A172 (cell line): ENCODE data around the gene CNIH2. TPM values are rescaled to one million over a fixed set of nuclear protein-coding genes. Genes with fewer than 3 reads are reported as not detected.

Experiments used
- DNase-seq: peaks from one replicate; pipeline ENCODE4 v3.0.0-alpha.2; 2015; ENCODE audit warnings: low spot score
- total RNA-seq: library from RNA; depleted of rRNA; stranded (reverse); fragments of >200 nt; shearing (Covaris generic); gene quantifications from 2 replicates; pipeline ENCODE4 v1.2.3, GENCODE V29; 2014; rRNA removed

Gene CNIH2
- total RNA-seq, 1 experiment from 2014 or later = 1.9 TPM

DNA sequence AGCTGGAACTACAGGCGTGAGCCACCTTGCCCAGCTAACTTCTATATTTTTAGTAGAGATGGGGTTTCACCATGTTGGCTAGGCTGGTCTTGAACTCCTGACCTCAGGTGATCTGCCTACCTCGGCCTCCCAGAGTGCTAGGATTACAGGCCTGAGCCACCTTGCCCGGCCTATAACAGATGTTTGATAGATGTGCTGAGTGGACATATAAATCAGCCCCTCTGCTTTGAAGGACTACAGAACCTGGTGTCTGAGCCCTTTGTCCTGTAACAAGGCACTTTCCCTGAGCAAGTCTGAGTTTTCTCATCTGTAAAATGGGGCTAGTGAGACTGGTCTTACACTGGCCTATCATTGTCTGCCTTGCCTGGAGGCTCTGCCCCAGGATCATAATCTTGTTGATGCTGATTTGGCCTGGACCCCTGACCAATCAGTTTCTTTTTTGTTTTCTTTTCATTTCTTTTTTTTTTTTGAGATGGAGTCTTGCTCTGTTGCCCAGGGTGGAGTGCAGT lies 51.2 kb downstream of the CNIH2 start:
- DNase-seq = no peak

GRCh38 chr11:66330931-66331330 lies 53.0 kb downstream of the CNIH2 start:
- no peak for DNase-seq

GRCh38 chr11:66331542-66332370 lies 53.8 kb downstream of the CNIH2 start:
- DNase-seq = no peak

DNA sequence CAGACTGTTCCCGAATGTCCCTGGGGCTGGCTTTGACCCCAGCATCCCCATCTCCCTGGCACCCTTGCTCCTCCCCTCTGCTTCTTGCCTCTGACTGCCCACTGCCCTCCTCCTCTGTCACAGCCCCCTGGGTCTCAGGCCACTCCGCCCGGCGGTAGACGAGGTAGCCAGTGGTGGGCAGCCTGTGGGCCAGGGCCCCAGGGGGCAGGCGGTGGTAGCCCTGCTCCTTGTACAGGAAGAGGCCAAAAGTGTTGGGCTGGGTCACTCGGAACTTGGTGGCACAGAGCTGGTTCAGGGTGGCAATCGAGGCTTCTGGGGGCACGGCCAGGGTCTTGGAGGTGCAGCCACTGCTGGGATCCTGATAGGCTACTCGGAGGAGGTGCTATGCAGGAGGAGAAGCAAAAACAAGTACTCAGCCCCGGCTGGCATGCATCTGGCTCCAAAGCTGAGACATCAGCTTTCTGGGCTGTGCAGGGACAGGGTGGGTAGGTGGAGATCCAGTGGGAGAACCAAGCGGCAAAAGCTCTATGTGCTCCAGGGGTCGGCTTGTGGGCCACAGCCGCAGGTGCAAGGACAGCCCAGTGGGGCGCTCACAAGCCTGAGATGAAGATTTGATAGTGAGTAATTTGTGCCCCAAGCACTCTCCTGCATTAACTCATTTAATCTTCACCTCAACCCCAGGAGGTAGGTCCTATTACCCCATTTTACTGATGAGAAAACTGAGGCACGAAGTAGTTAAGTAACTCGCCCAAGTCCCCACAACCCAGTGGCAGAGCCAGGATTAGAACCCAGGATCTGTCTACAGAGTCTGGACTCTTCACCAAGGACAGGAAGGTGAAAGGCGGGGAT lies 54.6 kb downstream of the CNIH2 start:
- no peak for DNase-seq

DNA sequence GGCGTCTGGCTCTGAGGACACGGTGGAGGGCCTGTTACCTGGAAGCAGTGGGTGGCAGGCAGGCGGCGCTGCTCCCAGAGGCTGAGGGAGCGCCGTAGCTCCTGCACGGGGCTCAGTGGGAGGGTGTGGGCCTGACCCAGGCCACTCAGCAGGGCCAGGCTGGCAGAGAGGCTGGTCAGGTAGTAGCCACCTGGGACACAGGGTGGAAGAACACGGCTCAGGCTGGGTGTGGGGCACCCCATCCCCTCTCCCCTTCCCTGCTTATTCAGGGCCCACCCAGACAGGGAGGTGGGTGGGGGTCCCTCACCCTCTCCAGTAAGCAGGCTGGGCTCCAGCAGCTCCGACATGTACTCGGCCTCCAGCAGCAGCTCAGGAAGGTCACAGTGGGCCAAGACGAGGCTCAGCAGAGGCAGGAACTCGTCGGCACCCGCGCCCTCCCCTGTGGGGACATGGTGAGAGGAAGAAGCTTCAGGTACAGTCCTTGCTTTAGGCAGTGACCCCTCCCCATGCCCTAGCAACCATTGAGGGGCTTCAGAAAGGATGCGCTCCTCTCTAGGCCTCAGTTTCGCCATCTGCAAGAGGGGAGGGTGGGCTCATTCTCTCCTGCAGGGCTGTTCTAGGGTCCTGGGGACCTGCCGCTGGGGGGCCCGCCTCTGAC lies 55.4 kb downstream of the CNIH2 start:
- DNase-seq = no peak

Other genes starting within 250 kb of the CNIH2 start
- gene GAL3ST3, start 229.0 kb upstream of the CNIH2 start, total RNA-seq = not detected in 2 replicates
- 172 and 177 TPM in 2 replicates for gene SF3B2, start 225.8 kb upstream of the CNIH2 start, total RNA-seq
- gene PACS1, start 207.9 kb upstream of the CNIH2 start, total RNA-seq = 15.1 and 18.0 TPM in 2 replicates
- gene KLC2, start 20.5 kb upstream of the CNIH2 start, total RNA-seq = 21.4 and 28.2 TPM in 2 replicates
- 132 and 133 TPM in 2 replicates for gene RAB1B, start 9.5 kb upstream of the CNIH2 start, total RNA-seq
- 86.1 and 109 TPM in 2 replicates for gene YIF1A, start 11.0 kb downstream of the CNIH2 start, total RNA-seq
- 0.05 TPM in 1 of 2 replicates, not detected in the other for gene TMEM151A, start 13.7 kb downstream of the CNIH2 start, total RNA-seq
- not detected in 2 replicates for gene CD248, start 38.9 kb downstream of the CNIH2 start, total RNA-seq
- gene RIN1, start 58.3 kb downstream of the CNIH2 start, total RNA-seq = 15.6 and 15.7 TPM in 2 replicates
- gene BRMS1, start 66.9 kb downstream of the CNIH2 start, total RNA-seq = 95.8 and 104 TPM in 2 replicates
- 47.0 and 54.1 TPM in 2 replicates for gene B4GAT1, start 69.5 kb downstream of the CNIH2 start, total RNA-seq
- gene SLC29A2, start 93.6 kb downstream of the CNIH2 start, total RNA-seq = not detected in 2 replicates
- not detected in 2 replicates for gene NPAS4, start 142.9 kb downstream of the CNIH2 start, total RNA-seq
- gene MRPL11, start 160.7 kb downstream of the CNIH2 start, total RNA-seq = 80.0 and 127 TPM in 2 replicates
- gene PELI3, start 188.7 kb downstream of the CNIH2 start, total RNA-seq = 13.3 and 16.1 TPM in 2 replicates
- 76.7 and 79.7 TPM in 2 replicates for gene DPP3, start 202.3 kb downstream of the CNIH2 start, total RNA-seq
- gene BBS1, start 232.5 kb downstream of the CNIH2 start, total RNA-seq = 14.7 and 22.0 TPM in 2 replicates